ENCODE results near the gene LRRC3.

LRRC3 gene

DNA sequence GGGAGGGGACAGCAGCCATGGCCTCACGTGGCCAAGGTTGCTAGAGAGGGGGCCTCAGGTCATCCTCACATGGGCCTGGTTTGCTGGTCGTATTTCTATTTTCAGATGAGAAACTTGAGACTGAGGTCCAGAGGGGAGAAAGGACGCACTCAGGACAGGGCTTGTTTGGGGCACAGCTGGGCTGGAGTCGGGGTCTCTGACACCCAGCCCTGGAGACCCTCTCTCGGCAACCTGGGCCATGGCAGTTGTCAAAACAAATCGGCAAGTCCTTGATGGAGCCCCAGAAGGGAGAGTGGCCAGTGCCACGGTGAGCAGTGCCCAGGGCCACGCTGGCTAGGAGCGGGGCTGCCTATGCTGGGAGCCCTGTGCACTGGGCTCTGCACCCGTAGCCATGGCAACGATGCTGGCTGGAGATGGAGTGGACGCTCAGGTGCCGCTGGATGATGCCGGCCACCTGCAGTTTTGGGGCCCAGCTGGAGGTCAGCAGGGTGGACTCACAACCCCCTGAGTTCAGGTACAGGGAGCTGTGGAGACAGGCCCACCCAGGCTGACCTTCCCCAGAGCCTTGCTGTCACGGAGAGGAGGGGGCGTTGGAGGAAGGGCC, 11.1 kb downstream of the LRRC3 start:
- H3K4me3 ChIP-seq (replicated peaks; ENCODE audit: low read depth, low read length) = no peak overlapping the region
- no peak for DNase-seq (ENCODE audit: low read depth)
- TF ChIP-seq, protein P1, sequence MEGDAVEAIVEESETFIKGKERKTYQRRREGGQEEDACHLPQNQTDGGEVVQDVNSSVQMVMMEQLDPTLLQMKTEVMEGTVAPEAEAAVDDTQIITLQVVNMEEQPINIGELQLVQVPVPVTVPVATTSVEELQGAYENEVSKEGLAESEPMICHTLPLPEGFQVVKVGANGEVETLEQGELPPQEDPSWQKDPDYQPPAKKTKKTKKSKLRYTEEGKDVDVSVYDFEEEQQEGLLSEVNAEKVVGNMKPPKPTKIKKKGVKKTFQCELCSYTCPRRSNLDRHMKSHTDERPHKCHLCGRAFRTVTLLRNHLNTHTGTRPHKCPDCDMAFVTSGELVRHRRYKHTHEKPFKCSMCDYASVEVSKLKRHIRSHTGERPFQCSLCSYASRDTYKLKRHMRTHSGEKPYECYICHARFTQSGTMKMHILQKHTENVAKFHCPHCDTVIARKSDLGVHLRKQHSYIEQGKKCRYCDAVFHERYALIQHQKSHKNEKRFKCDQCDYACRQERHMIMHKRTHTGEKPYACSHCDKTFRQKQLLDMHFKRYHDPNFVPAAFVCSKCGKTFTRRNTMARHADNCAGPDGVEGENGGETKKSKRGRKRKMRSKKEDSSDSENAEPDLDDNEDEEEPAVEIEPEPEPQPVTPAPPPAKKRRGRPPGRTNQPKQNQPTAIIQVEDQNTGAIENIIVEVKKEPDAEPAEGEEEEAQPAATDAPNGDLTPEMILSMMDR (IDR thresholded peaks at IDR 0.05; ENCODE audit: low read length, missing control alignments) = no peak

DNA sequence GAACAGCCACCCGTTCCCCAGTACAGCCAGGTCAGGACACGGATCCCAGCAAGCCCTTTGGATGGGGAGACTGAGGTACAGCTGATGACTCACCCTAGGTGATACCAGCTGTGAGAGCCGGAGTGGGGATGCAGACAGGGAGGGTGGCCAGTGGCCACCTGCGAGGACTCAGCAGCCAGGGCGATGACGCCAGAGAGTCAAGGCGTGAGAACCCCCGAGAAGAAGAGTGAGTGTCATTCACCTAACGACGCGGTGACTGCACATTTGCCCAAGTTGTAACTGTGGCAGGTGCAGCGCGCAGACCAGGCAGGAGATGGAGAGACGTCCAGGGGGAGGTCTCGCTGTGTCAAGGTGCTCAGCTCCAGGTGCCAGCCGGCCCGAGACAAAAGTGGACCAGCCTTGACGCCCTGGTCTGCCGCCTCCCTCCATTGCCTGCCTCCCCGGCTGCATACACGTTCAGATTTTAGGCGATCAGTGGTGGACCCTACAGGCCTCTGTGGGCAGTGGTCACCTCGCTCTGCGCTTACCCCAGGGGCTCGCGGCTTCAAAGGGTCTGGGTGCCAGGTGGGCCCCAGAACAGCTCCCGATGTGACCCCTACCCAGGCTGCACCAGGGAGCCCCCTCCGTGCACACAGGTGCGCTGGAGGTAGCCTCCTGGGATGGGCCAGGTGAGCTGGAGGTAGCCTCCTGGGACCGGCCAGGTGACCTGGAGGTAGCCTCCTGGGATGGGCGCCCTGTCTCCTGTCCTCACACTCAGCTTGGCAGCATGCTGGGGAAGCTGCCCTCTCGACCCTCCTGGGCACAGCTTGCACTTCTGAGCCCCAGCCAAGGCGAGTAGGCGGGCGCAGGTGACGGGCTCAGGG, 11.9 kb downstream of the LRRC3 start:
- no peak for DNase-seq (ENCODE audit: low read depth)
- H3K4me3 ChIP-seq (replicated peaks; ENCODE audit: low read depth, low read length) = no peak overlapping the region
- TF ChIP-seq, protein P1 (IDR thresholded peaks at IDR 0.05; ENCODE audit: low read length, missing control alignments) = no peak

DNA sequence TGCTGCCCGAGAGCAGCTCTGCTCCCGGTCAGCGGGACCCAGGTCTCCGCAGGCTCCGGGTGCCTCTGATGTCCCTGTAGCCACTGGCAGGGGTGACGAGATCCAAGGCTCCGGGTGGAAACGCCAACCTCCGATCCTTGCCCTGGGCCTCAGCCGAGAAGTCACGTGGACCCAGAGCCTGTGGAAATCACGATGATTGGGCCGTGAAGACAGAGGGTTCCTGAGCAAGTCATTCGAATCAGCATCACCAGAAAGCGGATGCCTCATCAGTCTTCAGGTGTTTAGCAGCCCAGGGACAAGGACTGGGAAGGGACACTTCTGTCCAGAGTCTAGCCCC, 12.5 kb downstream of the LRRC3 start:
- DNase-seq (ENCODE audit: low read depth) = no peak
- TF ChIP-seq, protein P1 (IDR thresholded peaks at IDR 0.05; ENCODE audit: low read length, missing control alignments) = no peak

DNA sequence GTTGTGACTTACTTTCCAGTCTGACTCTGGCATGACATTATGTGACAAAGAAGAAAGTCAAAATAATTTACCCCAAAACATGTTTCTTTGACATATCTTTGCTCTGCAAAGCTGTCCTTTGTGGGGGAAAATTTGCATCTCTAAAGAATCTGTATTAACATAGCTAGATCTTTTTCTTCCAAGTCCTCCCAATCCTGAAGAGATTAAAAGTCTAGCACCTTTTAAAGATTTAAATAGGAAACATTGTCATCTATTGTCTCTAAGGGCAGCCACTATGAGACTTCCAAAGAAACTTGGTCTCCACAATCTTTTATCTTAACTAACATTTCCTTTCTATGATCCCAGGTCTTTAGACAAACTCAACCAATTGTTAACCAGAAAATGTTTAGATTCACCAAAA, 16.0 kb downstream of the LRRC3 start:
- TF ChIP-seq, protein P1 (IDR thresholded peaks at IDR 0.05; ENCODE audit: low read length, missing control alignments) = no peak
- no peak for DNase-seq (ENCODE audit: low read depth)
- H3K4me3 ChIP-seq (replicated peaks; ENCODE audit: low read depth, low read length) = no peak overlapping the region

More for the DNA sequence above, 12.5 kb downstream of the LRRC3 start:
- no peak overlapping the region for H3K4me3 ChIP-seq (replicated peaks; ENCODE audit: low read depth, low read length)

DNA sequence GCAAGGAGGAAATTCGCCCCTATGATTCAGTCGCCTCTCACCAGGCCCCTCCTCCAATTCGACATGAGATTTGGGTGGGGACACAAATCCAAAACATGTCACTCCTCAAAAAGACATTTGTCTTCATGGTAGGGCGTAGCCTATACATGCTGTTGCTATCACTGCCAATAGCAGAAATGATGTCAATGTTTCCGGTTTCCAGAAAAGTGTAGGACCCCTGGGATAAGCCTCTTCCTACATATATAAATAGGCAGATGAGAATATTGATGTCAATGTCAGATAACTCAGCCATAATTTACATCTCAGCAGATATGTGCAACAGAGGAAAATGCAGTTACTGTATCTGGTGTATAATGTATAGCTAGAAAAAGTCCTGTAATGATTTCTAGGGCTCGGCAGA, 16.7 kb downstream of the LRRC3 start:
- no peak overlapping the region for H3K4me3 ChIP-seq (replicated peaks; ENCODE audit: low read depth, low read length)
- DNase-seq (ENCODE audit: low read depth) = no peak
- TF ChIP-seq, protein P1 (IDR thresholded peaks at IDR 0.05; ENCODE audit: low read length, missing control alignments) = no peak

DNA sequence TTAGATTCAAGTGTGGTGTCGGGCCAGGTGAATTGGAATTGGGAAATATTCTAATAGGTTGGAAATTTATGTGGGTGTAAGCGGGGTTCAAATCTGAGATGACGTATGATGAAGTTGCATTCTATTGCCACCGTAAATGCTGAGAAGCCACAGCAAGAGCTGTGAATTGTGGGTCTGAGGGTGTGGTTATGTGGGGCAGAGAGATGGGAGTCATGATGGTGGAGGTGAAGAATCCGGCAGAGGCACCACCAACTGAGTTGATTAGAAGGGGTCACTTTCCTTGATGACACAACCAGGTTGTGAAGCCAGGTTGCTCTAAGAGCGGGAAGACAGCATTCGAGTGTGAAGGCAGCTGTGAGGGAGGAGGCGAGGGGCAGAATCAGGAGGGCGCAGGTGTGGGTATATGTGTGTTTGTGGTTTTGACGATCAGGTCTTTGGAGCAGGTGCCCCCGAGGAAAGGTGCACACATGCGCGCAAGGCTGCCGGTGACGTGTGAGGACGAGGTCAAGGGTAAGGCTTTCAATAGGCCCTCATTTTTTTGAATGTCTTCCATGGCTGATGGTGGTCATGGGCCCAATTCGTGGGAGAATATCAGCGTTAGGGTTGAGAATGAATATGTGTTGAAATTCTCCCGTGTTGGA, 18.7 kb downstream of the LRRC3 start:
- DNase-seq (ENCODE audit: low read depth) = no peak
- TF ChIP-seq, protein P1 (IDR thresholded peaks at IDR 0.05; ENCODE audit: low read length, missing control alignments) = no peak
- H3K4me3 ChIP-seq (replicated peaks; ENCODE audit: low read depth, low read length) = no peak overlapping the region

All from fibroblast of pulmonary artery (primary cell).